Thoracic aorta (tissue), 2 donors: ENCODE data around the gene RGL2. TPM values are rescaled to one million over a fixed set of nuclear protein-coding genes. Genes with fewer than 3 reads are reported as not detected.

Experiments used
- ATAC-seq: fragments of 150-250 bp; one replicate; pipeline ENCODE4 v1.8.0; 2017; ENCODE audit warnings: low read depth; ENCODE audit not compliant: insufficient number of reproducible peaks, low FRiP score
- DNase-seq: peaks from one replicate; pipeline ENCODE4 v3.0.0-alpha.2; 2020; ENCODE audit warnings: low spot score
- H3K27ac ChIP-seq, 2 donors: fragments of 200-600 bp; sonication (generic); 1 replicate in 1 of 2; 2 replicates in 1 of 2; pipeline ENCODE4 v1.5.1; 2016; ENCODE audit warnings: mild to moderate bottlenecking in 2 of 2, moderate library complexity in 2 of 2
- H3K27me3 ChIP-seq: fragments of 200-600 bp; sonication (generic); replicated peaks from 2 replicates; pipeline ENCODE4 v1.6.0; 2016; ENCODE audit warnings: mild to moderate bottlenecking; ENCODE audit not compliant: insufficient read depth
- H3K36me3 ChIP-seq: fragments of 200-600 bp; sonication (generic); one replicate; pipeline ENCODE4 v1.5.1; 2016
- H3K4me1 ChIP-seq, 2 donors: fragments of 200-600 bp; sonication (generic); 1 replicate in 1 of 2; 2 replicates in 1 of 2; pipeline versions ENCODE4 v1.5.1 to v1.6.0; 2016; ENCODE audit warnings: low read depth in 2 of 2, mild to moderate bottlenecking in 1 of 2; ENCODE audit not compliant: control insufficient read depth in 1 of 2
- H3K4me3 ChIP-seq: fragments of 200-600 bp; sonication (generic); 2 replicates; pipeline ENCODE4 v1.5.1; 2016; ENCODE audit warnings: mild to moderate bottlenecking
- H3K9me3 ChIP-seq: fragments of 200-600 bp; sonication (generic); 2 replicates; pipeline ENCODE4 v1.5.1; 2016
- total RNA-seq, 2 donors: library from RNA; depleted of rRNA; stranded (reverse); fragments of >200 nt; gene quantifications; one replicate each; pipeline versions ENCODE4 v1.1.0 to v1.2.3, GENCODE V29; 2016
- TF ChIP-seq, protein P1 (sequence below): fragments of 200-600 bp; sonication (generic); IDR thresholded peaks from one replicate; pipeline ENCODE4 v1.5.1; 2019; ENCODE audit warnings: antibody characterized with exemption

Gene RGL2
- total RNA-seq, 2 donors from 2014 or later, result 49.9 to 83.5 TPM

DNA sequence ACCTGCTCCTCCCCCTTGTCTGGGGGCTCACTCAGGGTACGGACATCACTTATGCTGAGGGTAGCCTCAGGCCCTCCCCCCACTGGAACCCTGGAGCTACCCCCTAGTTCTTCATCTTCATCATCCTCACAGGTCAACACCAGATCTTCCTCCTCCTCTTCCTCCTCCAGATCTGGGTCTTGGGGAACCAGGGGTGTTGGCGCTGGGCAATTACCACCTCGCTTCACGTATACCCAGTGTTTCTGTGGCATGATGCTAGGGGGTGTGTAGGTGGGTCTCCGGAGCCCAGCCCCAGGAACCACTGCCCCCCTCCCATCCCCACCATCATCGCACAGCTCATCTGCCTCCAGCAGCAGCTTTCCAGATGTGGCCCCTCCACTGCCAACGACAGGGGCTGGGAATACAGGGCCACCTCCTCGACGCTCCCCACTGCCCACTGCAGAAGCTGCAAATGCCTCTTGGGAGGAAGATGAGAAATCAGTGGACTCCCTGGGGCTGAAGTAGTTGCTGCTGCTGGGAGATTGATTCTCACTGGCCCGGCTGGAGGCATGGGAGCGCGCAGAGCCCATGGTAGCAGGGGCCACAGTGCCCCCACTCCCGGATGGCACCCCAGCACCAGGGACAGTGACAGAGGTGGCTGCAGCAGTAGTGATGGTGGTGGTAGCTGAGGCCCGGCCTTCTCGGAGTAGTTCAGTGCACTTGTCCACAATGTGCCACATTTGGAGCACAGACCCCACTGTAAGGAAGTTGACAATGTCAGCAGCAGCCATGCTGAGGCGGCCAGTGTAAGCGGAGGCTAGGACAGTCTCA, 17.3 kb upstream of the RGL2 start:
- no peak overlapping the region for H3K4me3 ChIP-seq
- no peak for ATAC-seq
- DNase-seq, result no peak
- no peaks in the 10 kb centered on the region for H3K9me3 ChIP-seq
- TF ChIP-seq, protein P1, sequence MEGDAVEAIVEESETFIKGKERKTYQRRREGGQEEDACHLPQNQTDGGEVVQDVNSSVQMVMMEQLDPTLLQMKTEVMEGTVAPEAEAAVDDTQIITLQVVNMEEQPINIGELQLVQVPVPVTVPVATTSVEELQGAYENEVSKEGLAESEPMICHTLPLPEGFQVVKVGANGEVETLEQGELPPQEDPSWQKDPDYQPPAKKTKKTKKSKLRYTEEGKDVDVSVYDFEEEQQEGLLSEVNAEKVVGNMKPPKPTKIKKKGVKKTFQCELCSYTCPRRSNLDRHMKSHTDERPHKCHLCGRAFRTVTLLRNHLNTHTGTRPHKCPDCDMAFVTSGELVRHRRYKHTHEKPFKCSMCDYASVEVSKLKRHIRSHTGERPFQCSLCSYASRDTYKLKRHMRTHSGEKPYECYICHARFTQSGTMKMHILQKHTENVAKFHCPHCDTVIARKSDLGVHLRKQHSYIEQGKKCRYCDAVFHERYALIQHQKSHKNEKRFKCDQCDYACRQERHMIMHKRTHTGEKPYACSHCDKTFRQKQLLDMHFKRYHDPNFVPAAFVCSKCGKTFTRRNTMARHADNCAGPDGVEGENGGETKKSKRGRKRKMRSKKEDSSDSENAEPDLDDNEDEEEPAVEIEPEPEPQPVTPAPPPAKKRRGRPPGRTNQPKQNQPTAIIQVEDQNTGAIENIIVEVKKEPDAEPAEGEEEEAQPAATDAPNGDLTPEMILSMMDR, result no peak
- peak overlapping the region in 1 of 2 donors; percentile 96 for H3K27ac ChIP-seq
- H3K4me1 ChIP-seq, result peaks cover 52 to 66% of the 10 kb centered on the region in 2 donors
- no peaks in the 10 kb centered on the region for H3K27me3 ChIP-seq
- peaks cover 16% of the 10 kb centered on the region for H3K36me3 ChIP-seq

DNA sequence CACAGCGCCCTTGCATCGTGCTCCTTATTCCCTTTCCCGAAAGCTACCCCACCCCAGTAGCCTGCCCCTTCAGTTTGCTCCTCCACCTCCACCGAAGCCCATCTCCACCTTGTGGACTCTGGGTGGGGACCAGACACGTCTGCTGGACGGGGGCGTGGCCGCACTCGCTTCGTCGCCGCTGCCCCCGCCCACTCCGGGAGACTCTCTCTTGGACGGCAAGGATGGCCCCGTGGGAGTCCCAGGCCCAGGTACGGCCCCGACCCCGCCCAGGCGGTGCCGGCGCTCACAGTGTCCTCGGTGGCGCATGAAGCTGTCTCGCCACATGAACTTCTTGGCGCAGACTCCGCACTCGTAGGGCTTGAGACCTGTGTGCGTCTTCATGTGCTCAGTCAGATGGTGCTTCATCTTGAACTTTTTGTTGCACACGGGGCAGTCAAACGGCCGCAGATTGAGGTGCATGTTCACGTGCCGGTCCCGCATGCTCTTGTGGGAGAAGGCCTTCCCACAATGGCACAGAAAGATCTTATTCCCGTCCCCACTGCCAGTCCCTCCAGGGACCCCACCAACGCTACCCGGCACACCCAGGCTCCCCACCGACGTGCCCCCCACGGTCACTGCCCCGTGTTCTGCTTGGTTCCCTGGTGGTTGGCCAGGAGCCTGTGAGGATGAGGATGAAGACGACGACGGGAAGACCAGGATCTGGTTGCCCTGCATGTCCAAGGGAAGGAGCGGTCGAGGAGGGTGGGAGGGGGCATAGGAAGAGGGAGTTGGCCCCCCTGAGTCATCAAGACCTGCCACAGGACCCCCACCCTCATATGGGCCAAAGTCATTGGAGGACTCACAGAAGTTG, 16.4 kb upstream of the RGL2 start:
- Histone ChIP-seq H3K9me3 (no peaks in the 10 kb centered on the region), H3K4me1 (peaks cover 43 to 58% of the 10 kb centered on the region in 2 donors), H3K36me3 (peaks cover 16% of the 10 kb centered on the region), H3K27me3 (no peaks in the 10 kb centered on the region), H3K27ac (peak overlapping the region; percentile 92 to 96), H3K4me3 (peak overlapping the region; percentile 71)
- no peak for ATAC-seq
- DNase-seq, result no peak
- TF ChIP-seq, protein P1, result no peak

DNA sequence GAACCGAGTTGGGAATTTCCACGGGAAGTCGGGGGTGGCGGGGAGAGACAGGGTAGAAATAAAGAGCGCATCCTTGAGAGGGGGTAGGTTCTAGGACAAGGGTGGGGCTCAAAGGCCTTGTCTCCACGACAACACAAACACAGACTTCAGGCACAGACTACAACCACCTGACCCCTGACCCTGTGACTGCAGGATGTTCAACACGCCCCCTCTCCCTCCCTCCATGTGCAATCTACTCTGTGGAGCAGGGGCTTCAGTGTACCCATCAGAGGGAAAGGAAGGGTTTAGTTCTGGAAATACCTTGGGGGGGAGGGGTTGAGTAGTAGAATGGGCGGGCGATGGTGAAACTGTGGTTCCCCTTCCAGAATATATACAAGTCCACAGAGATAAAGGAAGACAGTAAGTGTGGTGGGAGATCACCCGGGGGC, 15.8 kb upstream of the RGL2 start:
- no peak for ATAC-seq
- DNase-seq, result no peak
- H3K4me3 ChIP-seq, result peak overlapping the region; percentile 71
- H3K27ac ChIP-seq, result peak overlapping the region; percentile 92 to 96
- H3K27me3 ChIP-seq, result no peaks in the 10 kb centered on the region
- peaks cover 10% of the 10 kb centered on the region for H3K36me3 ChIP-seq
- TF ChIP-seq, protein P1, result no peak
- peaks cover 39 to 58% of the 10 kb centered on the region in 2 donors for H3K4me1 ChIP-seq
- H3K9me3 ChIP-seq, result no peaks in the 10 kb centered on the region

DNA sequence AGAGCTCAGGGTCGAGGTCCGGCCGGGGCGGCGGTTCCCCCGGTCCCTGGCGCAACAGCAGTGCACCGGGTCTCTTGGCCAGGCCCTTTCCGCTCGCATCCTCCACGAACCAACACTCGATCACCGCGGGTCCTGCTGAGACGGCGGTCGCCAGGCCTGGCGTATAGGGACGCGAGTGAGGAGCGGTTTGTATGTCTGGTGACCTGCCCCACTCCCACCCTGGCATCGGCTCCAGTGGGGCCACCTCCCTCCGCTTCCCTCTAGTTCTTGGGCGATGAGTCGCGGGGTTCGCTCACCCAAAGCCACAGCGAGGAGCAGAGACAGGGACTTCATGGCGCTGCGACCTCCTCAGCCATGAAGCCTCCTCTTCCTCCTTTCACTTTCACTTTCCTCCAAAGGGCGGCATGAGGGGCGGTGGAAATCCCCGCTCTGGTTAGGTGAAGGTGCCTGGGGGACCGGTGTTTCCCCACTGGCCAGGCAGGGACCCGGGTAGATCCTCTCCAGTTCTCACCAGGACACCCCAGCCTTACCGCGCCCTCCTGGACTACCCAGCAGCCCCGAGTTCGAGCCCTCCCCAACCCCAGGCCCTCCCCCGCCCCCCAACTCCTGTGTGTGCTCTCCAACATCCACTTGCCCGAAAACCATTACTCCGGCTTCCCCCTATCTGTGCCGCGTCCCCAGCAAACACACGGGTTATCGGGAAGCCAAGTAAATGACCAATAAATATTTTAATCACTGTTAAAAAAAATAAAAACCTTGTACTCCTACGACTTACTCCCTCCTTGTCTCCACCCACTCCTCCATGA, 15.2 kb upstream of the RGL2 start, which contains the start of gene TAPBP:
TAPBP (minus strand) TSS at position 370 of the 806 bp plus-strand sequence; CDS start at position 333, 37 bp downstream.
- Histone ChIP-seq H3K4me3 (peak within 1 kb of the TSS; percentile 71), H3K4me1 (peaks cover 34 to 52% of the 10 kb centered on the region in 2 donors), H3K36me3 (peaks cover 3% of the 10 kb centered on the region), H3K27me3 (no peaks in the 10 kb centered on the region), H3K27ac (peak within 1 kb of the TSS; percentile 92 to 96), H3K9me3 (no peaks in the 10 kb centered on the region)
- DNase-seq, result no peak
- ATAC-seq, result no peak
- TF ChIP-seq, protein P1, result no peak
